PFSK-1 (cell line): ENCODE results near the gene CNFN.

Experiments used
- POLR2AphosphoS5 ChIP-seq: IDR thresholded peaks from 2 replicates; pipeline ENCODE4 v1.6.1; 2012; ENCODE audit warnings: low read depth, mild to moderate bottlenecking, control low read depth, low read length, moderate library complexity
- REST ChIP-seq, 2 experiments: IDR thresholded peaks; 2 replicates each; pipeline versions ENCODE4 v1.6.1 to v1.8.0; 2011 to 2012; ENCODE audit warnings: low read depth in 2 of 2, low read length in 2 of 2, control low read depth in 1 of 2, inconsistent platforms in 1 of 2, mild to moderate bottlenecking in 1 of 2, moderate library complexity in 1 of 2; ENCODE audit not compliant: insufficient read depth in 1 of 2
- SIN3A ChIP-seq: IDR thresholded peaks from 2 replicates; pipeline ENCODE4 v1.6.1; 2012; ENCODE audit warnings: mild to moderate bottlenecking, low read length, moderate library complexity, borderline replicate concordance; ENCODE audit not compliant: insufficient read depth
- TAF1 ChIP-seq: IDR thresholded peaks from 2 replicates; pipeline ENCODE4 v1.6.1; 2012; ENCODE audit warnings: low read length, control low read depth, borderline replicate concordance; ENCODE audit not compliant: insufficient read depth

- TF ChIP-seq TAF1 (no peak), POLR2AphosphoS5 (no peak), REST (IDR thresholded peaks at IDR 0.05; ENCODE audit: insufficient read depth in 1 of 2, low read depth in 2 of 2, low read length in 2 of 2) (no peak), SIN3A (no peak)
Observed at GRCh38 chr19:42419309-42419708, 29.2 kb upstream of the CNFN start.
